CD4-positive, alpha-beta T cell treated with Interleukin-4 for 1 hour (primary cell): ENCODE measurements around the gene SLC18B1.

Experiments
- DNase-seq, 2 donors: peaks; one replicate each; pipeline ENCODE4 v3.0.0-alpha.2; 2020 to 2022

Gene SLC18B1

GRCh38 chr6:132736239-132736638 lies 62.2 kb downstream of the SLC18B1 start:
- DNase-seq: no peak

DNA sequence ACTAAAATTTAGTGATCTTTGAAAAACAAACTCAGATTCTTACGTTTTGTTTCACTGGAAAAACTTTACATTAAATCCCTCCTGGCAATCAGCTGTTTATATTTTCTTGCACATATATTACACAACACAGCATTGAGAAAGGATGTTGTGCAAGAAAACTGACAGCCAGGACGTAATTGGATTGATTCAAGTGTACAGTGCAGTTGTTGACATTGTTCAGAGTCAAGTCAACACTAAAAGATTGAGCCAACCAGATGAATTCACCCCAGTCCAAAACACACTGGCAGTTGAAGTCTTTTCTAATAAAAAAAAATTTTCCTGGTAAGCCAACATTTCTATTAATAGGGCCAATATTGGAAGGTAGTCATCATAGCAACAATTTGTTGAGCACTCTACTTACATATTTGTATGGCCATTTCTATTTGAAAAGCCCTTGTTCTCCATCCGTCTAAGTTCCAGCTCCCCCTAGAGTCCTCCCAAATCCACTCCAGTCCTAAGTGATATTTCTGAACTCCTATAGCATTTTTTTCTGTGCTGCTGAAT lies 63.7 kb downstream of the SLC18B1 start:
- no peak for DNase-seq

GRCh38 chr6:132733814-132734213 lies 64.6 kb downstream of the SLC18B1 start:
- no peak for DNase-seq

DNA sequence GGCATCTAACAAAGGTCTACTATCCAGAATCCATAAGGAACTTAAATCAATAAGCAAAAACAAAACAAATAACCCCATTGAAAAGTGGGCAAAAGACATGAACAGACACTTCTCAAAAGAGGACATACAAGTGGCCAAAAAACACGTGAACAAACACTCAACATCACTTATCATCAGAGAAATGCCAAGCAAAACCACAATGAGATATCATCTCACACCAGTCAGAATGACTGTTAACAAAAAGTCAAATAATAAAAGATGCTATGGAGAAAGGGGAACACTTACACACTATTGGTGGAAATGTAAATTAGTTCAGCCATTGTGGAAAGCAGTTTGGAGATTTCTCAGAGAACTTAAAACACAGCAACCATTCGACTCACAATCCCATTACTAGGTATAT lies 65.2 kb downstream of the SLC18B1 start:
- DNase-seq: no peak

- DNase-seq: no peak
Measured at GRCh38 chr6:132731086-132731485, 67.4 kb downstream of the SLC18B1 start.

- no peak for DNase-seq
Measured at GRCh38 chr6:132730560-132730959, 67.9 kb downstream of the SLC18B1 start.

DNA sequence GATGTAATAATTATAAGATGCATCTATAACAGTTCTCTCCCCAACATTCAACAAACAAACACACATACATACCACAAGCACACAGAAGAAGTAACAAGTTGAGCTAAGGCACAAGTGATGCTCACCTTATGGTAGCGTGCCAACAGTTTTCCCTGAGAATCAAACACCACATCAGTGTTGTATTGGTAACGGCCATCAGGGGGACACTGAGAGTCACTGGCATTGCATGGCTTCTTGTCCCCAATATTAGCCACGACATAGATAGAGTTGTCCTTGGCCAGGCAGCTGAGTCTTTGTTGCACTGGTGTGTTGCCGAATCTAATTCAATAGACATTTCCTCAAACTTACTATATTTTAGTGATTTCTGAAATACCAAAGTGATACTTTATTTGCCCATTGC lies 69.8 kb downstream of the SLC18B1 start:
- no peak for DNase-seq

- no peak for DNase-seq
Measured at GRCh38 chr6:132726608-132726975, 71.8 kb downstream of the SLC18B1 start.

- no peak for DNase-seq
Measured at GRCh38 chr6:132725947-132726607, 72.4 kb downstream of the SLC18B1 start.

GRCh38 chr6:132725471-132725870 lies 73.0 kb downstream of the SLC18B1 start:
- no peak for DNase-seq

DNA sequence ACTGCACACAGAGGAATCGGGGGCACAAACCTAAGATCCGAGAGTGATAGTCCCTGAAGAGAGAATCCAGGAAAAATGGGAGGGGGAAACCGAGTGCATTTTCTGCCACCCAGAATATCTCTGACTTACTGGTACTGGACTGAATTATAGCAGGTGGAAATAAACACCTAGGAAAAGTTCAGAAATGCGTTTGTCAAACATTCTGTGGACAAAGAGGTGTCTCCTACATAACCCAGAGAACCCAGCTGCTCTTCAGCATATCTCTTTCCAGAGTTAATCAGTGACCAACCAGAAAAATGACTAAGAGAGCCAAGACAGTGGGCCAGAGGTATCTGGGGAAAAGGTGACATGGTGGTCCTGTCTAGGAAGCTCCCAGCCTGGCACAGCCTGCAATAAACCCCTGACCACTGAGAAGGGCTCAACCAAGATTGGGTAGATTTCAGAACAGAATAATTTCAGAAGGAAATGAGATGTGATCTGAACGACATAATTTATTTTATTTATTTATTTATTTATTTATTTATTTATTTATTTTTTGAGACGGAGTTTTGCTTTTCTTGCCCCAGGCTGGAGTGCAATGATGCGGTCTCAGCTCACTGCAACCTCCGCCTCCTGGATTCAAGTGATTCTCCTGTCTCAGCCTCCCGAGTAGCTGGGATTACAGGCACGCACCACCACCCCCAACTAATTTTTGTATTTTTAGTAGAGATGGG lies 78.5 kb downstream of the SLC18B1 start:
- no peak for DNase-seq
